A549 (cell line): ENCODE results near the gene GOLPH3.

Source experiments
- CEBPB ChIP-seq, 2 experiments: fragments of >200 bp in 1 of 2; sonication (Bioruptor Twin) in 1 of 2; formaldehyde crosslinking in 1 of 2; IDR thresholded peaks; 2 replicates each; pipeline ENCODE4 v1.6.1; 2012 to 2016
- CHD2 ChIP-seq: fragments of 150-350 bp; IDR thresholded peaks from 2 replicates; pipeline ENCODE4 v1.6.1; 2014; ENCODE audit warnings: low read length; ENCODE audit not compliant: partially characterized antibody
- ESRRA ChIP-seq: fragments of 150-350 bp; IDR thresholded peaks from 2 replicates; pipeline ENCODE4 v1.6.1; 2014; ENCODE audit warnings: mild to moderate bottlenecking, low read length, borderline replicate concordance
- KDM1A ChIP-seq: fragments of 200-600 bp; sonication (generic); IDR thresholded peaks from 2 replicates; pipeline ENCODE4 v1.6.1; 2016; ENCODE audit warnings: low read depth, mild to moderate bottlenecking
- KDM5A ChIP-seq: fragments of 200-600 bp; sonication (generic); IDR thresholded peaks from 2 replicates; pipeline ENCODE4 v1.6.1; 2016; ENCODE audit warnings: antibody characterized with exemption, mild to moderate bottlenecking
- NR3C1 ChIP-seq: fragments of >200 bp; sonication (Bioruptor Twin); formaldehyde crosslinking; IDR thresholded peaks from 3 replicates; pipeline ENCODE4 v1.6.1; 2017
- POLR2A ChIP-seq: IDR thresholded peaks from 2 replicates; pipeline ENCODE4 v1.6.1; 2012; ENCODE audit warnings: mild to moderate bottlenecking, low read length
- RFX5 ChIP-seq: fragments of 450-650 bp; IDR thresholded peaks from 2 replicates; pipeline ENCODE4 v1.7.1; 2014; ENCODE audit warnings: antibody characterized with exemption, mild to moderate bottlenecking, moderate library complexity
- TF ChIP-seq, protein P1 (sequence below): fragments of >200 bp; sonication (Bioruptor Twin); formaldehyde crosslinking; IDR thresholded peaks from 3 replicates; pipeline ENCODE4 v1.5.1; 2016
- TF ChIP-seq, protein P2 (sequence below): fragments of 150-350 bp; IDR thresholded peaks from 2 replicates; pipeline ENCODE4 v1.6.1; 2014; ENCODE audit warnings: low read depth, mild to moderate bottlenecking, low read length
- TF ChIP-seq, protein P3 (sequence below): IDR thresholded peaks from 2 replicates; pipeline ENCODE4 v1.6.1; 2012

DNA sequence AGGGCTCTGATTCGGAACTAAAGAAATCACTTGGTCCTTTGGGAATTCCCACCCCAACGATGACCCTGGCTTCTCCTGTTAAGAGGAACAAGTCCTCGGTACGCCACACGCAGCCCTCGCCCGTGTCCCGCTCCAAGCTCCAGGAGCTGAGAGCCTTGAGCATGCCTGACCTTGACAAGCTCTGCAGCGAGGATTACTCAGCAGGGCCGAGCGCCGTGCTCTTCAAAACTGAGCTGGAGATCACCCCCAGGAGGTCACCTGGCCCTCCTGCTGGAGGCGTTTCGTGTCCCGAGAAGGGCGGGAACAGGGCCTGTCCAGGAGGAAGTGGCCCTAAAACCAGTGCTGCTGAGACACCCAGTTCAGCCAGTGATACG lies 83.4 kb downstream of the GOLPH3 start:
- TF ChIP-seq NR3C1 (no peak), POLR2A (no peak), CEBPB (IDR thresholded peaks at IDR 0.05) (no peak), ESRRA (no peak), RFX5 (no peak), KDM5A (no peak), CHD2 (no peak), KDM1A (no peak)
- TF ChIP-seq, protein P1, sequence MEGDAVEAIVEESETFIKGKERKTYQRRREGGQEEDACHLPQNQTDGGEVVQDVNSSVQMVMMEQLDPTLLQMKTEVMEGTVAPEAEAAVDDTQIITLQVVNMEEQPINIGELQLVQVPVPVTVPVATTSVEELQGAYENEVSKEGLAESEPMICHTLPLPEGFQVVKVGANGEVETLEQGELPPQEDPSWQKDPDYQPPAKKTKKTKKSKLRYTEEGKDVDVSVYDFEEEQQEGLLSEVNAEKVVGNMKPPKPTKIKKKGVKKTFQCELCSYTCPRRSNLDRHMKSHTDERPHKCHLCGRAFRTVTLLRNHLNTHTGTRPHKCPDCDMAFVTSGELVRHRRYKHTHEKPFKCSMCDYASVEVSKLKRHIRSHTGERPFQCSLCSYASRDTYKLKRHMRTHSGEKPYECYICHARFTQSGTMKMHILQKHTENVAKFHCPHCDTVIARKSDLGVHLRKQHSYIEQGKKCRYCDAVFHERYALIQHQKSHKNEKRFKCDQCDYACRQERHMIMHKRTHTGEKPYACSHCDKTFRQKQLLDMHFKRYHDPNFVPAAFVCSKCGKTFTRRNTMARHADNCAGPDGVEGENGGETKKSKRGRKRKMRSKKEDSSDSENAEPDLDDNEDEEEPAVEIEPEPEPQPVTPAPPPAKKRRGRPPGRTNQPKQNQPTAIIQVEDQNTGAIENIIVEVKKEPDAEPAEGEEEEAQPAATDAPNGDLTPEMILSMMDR = no peak
- TF ChIP-seq, protein P2, sequence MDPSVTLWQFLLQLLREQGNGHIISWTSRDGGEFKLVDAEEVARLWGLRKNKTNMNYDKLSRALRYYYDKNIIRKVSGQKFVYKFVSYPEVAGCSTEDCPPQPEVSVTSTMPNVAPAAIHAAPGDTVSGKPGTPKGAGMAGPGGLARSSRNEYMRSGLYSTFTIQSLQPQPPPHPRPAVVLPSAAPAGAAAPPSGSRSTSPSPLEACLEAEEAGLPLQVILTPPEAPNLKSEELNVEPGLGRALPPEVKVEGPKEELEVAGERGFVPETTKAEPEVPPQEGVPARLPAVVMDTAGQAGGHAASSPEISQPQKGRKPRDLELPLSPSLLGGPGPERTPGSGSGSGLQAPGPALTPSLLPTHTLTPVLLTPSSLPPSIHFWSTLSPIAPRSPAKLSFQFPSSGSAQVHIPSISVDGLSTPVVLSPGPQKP = no peak
- TF ChIP-seq, protein P3, sequence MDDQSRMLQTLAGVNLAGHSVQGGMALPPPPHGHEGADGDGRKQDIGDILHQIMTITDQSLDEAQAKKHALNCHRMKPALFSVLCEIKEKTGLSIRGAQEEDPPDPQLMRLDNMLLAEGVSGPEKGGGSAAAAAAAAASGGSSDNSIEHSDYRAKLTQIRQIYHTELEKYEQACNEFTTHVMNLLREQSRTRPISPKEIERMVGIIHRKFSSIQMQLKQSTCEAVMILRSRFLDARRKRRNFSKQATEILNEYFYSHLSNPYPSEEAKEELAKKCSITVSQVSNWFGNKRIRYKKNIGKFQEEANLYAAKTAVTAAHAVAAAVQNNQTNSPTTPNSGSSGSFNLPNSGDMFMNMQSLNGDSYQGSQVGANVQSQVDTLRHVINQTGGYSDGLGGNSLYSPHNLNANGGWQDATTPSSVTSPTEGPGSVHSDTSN = no peak
